T-helper 17 cell (primary cell): ENCODE results near the gene GRIN1. TPM values are rescaled to one million over a fixed set of nuclear protein-coding genes. Genes with fewer than 3 reads are reported as not detected.

ENCODE experiments used
- total RNA-seq, 4 donors: library from RNA in 2 of 4; stranded (reverse) in 2 of 4; gene quantifications; one replicate each; pipeline ENCODE4 v1.2.3 and lab custom pipeline; 2022 to 2026

The GRIN1 gene
- total RNA-seq, 2 donors from 2014 or later = not detected

Other genes with a start within 250 kb of the GRIN1 start
- 10 to 100 TPM; 84.3 to 88.4 TPM for gene FBXW5, start 194.4 kb upstream of the GRIN1 start, total RNA-seq
- 1 to 10 TPM; 1.4 to 2.7 TPM for gene C8G, start 193.9 kb upstream of the GRIN1 start, total RNA-seq
- 1 to 10 TPM; 2.6 to 4.2 TPM for gene LCN12, start 186.9 kb upstream of the GRIN1 start, total RNA-seq
- gene PTGDS, start 161.7 kb upstream of the GRIN1 start, total RNA-seq = 100 to 1,000 TPM in 1 of 2 donors, 10 to 100 TPM in 1; 21.4 to 166 TPM
- 1 to 10 TPM in 1 of 2 donors, under 1 TPM in 1; 0.96 to 2.9 TPM for gene LCNL1, start 156.2 kb upstream of the GRIN1 start, total RNA-seq
- 10 to 100 TPM; 85.7 to 89.9 TPM for gene PAXX, start 146.7 kb upstream of the GRIN1 start, total RNA-seq
- gene CLIC3, start 142.6 kb upstream of the GRIN1 start, total RNA-seq = 1 to 10 TPM; 1.9 to 2.1 TPM
- 100 to 1,000 TPM; 120 to 131 TPM for gene ABCA2, start 110.9 kb upstream of the GRIN1 start, total RNA-seq
- gene FUT7, start 107.1 kb upstream of the GRIN1 start, total RNA-seq = 10 to 100 TPM in 1 of 2 donors, 1 to 10 TPM in 1; 7.7 to 10.6 TPM
- gene NPDC1, start 93.0 kb upstream of the GRIN1 start, total RNA-seq = 100 to 1,000 TPM; 139 to 202 TPM
- gene ENTPD2, start 85.1 kb upstream of the GRIN1 start, total RNA-seq = under 1 TPM in 1 of 2 donors, not detected in 1; 0.20 TPM
- under 1 TPM; 0.27 to 0.39 TPM for gene SAPCD2, start 68.6 kb upstream of the GRIN1 start, total RNA-seq
- 10 to 100 TPM in 1 of 2 donors, 1 to 10 TPM in 1; 9.3 to 10.2 TPM for gene UAP1L1, start 61.6 kb upstream of the GRIN1 start, total RNA-seq
- 10 to 100 TPM; 62.0 to 62.3 TPM for gene MAN1B1, start 52.2 kb upstream of the GRIN1 start, total RNA-seq
- 100 to 1,000 TPM; 270 to 311 TPM for gene DPP7, start 24.4 kb upstream of the GRIN1 start, total RNA-seq
- not detected for gene LRRC26, start 30.9 kb downstream of the GRIN1 start, total RNA-seq
- gene TMEM210, start 32.9 kb downstream of the GRIN1 start, total RNA-seq = not detected
- gene ANAPC2, start 49.4 kb downstream of the GRIN1 start, total RNA-seq = 100 to 1,000 TPM; 114 to 116 TPM
- 10 to 100 TPM; 39.4 to 48.3 TPM for gene SSNA1, start 49.5 kb downstream of the GRIN1 start, total RNA-seq
- gene TPRN, start 61.6 kb downstream of the GRIN1 start, total RNA-seq = 1 to 10 TPM; 5.7 to 6.3 TPM
- gene TMEM203, start 66.5 kb downstream of the GRIN1 start, total RNA-seq = 10 to 100 TPM; 21.3 to 21.4 TPM
- gene NDOR1, start 66.5 kb downstream of the GRIN1 start, total RNA-seq = 10 to 100 TPM; 24.0 to 30.7 TPM
- 1 to 10 TPM; 1.2 to 5.3 TPM for gene RNF208, start 83.1 kb downstream of the GRIN1 start, total RNA-seq
- under 1 TPM in 1 of 2 donors, not detected in 1; 0.52 TPM for gene CYSRT1, start 86.0 kb downstream of the GRIN1 start, total RNA-seq
- gene RNF224, start 88.3 kb downstream of the GRIN1 start, total RNA-seq = not detected
- gene SLC34A3, start 91.7 kb downstream of the GRIN1 start, total RNA-seq = not detected
- gene TUBB4B, start 102.1 kb downstream of the GRIN1 start, total RNA-seq = 10 to 100 TPM; 81.0 to 90.5 TPM
- gene STPG3, start 112.1 kb downstream of the GRIN1 start, total RNA-seq = under 1 TPM in 1 of 2 donors, not detected in 1; 0.62 TPM
- gene NELFB, start 116.2 kb downstream of the GRIN1 start, total RNA-seq = 10 to 100 TPM; 33.2 to 37.8 TPM
- 1 to 10 TPM; 2.1 to 4.0 TPM for gene TOR4A, start 138.6 kb downstream of the GRIN1 start, total RNA-seq
- gene NRARP, start 163.1 kb downstream of the GRIN1 start, total RNA-seq = under 1 TPM; 0.42 to 0.91 TPM